AG08395 (cell line): ENCODE data around the gene GYG2.
"Not testable (repeated sequence)": the region's sequence is repeated elsewhere in the genome, so short reads cannot be mapped to it uniquely, and the experiment has no call there.

Source experiments
- DNase-seq: peaks from one replicate; pipeline ENCODE4 v3.0.0; 2012; ENCODE audit warnings: mixed read lengths, low spot score

GYG2 gene

GRCh38 chrX:2828344-2828958 lies at the start of gene GYG2:
GYG2 (plus strand) TSS chrX:2828930; CDS start chrX:2830189, 1,259 bp downstream.
- DNase-seq = no peak

DNA sequence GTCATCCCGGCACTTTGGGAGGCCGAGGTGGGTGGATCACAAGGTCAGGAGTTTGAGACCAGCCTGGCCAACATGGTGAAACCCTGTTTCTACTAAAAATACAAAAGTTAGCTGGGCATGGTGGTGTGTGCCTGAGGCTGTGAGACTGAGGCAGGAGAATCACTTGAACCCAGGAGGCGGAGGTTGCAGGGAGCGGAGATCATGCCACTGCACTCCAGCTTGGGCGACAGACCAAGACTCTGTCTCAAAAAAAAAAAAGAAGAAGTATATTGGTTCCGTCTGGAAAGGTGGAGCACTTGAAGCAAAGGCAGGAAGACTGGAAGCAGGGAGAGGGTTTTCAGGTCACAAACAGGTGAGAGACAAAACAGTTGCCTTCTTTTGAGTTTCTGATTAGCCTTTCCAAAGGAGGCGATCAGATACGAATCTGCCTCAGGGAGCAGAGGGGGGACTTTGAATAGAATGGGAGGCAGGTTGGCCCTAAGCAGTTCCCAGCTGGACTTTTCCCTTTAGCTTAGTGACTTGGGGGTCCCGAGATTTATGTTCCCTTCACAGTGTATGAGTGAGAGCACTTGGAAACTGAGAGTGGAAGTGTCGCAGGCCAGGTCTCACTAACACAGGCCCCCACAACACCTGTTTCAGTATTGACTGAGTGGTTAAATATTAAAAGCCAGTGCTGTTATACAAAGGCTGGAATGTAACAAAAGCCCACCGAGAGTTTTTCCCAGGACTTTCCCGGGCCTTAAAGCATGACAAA lies 48.1 kb upstream of the GYG2 start:
- not testable (repeated sequence) for DNase-seq

DNA sequence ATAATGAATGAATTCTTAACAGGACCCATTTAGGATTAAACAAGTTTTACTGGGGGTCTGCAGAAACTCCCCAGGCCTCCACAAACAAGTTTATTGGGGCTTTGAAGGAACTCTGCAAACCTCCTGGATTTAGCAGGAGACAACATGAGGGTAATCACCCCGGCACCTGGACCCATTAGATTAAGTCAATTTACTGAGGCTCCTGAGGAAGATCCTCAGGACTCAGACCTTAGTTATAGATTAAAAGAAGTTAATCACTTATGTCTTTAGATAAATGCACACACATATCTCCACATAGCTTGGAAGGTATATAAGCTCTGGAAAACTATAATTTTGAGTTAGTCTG lies 47.5 kb upstream of the GYG2 start:
- DNase-seq = no peak

DNA sequence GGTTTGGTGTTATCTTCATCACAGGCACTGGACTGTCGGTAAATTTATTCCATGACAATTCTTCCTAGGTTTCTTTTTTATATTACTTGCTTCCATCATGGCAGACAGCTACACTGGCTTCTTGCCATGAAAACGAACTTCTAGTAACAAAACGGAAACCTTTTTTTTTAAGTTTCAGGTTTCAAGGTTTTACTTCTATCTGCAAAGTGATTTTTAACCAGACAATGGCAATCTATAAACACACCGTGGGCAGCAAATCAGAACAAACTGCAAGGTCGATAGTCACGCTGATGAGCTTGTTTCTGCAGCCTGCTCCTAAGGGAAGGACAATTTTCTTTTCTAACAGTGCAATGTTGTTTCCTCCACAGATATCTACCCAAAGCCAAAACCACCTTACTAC lies 47.0 kb upstream of the GYG2 start:
- DNase-seq = no peak

GRCh38 chrX:2782171-2782570 lies 46.6 kb upstream of the GYG2 start:
- DNase-seq = no peak

GRCh38 chrX:2782778-2783177 lies 46.0 kb upstream of the GYG2 start:
- no peak for DNase-seq

GRCh38 chrX:2784026-2784425 lies 44.7 kb upstream of the GYG2 start:
- DNase-seq = no peak

DNA sequence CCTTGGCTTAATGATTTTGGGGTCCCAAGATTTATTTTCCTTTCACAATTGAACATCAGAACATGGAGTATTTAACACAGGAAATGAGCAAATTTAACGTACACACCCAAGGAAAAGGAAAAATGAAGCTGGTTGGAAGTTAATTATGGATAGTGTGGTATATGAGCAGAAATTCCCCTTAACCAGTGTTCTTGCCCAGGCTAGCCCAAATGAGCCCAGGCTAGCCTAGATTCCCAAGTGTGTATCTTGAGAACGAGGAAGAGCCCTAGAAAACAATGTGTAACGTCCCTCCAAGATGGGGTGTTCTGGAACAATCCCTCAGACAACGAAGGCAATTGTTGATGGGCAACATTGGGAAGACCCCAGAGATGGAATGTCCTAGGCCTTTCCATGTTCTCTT lies 43.2 kb upstream of the GYG2 start:
- DNase-seq = no peak

DNA sequence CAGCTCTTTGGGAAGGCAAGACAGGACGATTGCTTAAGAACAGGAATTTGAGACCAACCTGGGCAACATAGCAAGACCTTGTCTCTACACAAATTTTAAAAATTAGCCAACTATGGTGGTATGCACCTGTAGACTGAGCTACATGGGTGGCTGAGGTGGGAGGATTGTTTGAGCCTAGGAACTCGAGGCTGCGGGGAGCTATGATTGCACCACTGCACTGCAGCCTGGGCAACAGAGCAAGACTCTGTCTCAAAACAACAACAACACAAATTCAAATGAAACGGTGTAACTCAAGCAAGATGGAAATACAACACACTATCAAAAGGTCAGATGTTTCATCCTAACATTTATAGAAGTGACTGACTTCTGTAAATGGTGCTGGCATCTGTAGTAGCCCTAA lies 39.8 kb upstream of the GYG2 start:
- DNase-seq = no peak

GRCh38 chrX:2789569-2789968 lies 39.2 kb upstream of the GYG2 start:
- no peak for DNase-seq

DNA sequence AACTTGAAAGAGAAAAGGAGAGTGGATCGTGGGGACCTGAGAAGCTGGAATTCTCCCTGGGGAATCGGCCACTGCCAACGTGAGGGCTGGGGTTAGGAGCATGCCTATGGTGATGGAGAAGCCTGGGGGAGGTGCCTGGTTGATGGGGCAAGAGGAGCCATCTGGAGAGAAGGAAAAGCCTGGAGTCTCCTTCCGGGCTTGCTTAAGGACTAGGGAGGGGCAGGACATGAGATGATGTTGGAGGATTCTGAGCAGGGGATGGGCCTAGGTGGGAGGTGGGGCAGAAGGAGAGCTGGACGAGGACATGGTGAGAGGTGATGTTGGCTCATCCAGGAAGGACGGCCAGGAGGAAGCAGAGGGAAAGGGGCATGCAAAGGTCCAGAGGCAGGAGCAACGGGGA lies 35.0 kb upstream of the GYG2 start:
- DNase-seq = no peak

- DNase-seq = no peak
These were observed 34.4 kb upstream of the GYG2 start for GRCh38 chrX:2794336-2794735.

DNA sequence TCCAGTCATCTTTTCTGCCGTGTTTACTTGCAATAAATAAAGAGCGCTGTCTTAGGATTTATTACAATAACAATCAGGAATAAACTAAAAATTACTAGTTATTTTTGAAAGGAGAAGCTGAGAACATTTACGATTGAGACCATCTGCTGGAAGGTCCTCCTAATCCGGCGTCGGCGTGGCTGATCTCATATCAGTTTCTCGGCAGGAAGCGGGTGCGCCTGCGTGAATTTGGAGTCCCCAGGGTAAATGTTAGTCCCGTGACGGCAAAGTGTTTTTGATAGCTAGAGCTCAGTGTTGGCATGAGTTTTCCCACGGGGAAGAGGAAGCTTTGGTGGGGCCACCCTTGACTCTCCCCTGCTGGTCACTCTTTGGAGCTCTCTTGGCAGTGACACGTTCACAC lies 31.9 kb upstream of the GYG2 start:
- not testable (repeated sequence) for DNase-seq

DNA sequence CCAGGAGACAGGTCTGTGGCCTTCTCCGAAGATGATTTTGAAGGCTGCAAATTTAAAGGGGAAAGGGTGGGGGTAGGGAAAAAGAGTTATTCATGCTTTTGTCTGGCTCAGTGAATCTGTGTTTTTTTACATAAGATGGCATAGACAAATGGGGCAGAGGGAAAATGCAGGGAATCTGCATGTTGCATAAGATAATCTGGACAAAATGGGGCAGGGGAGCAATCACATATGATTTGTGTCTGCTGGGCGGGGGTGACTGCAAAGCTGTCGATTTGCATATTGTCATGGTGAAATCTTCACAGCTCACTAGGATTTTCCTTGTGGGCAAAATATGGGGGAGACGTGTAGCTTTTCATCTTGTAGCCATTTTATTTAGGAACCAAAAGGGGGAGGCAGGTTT lies 29.4 kb upstream of the GYG2 start:
- no peak for DNase-seq

DNA sequence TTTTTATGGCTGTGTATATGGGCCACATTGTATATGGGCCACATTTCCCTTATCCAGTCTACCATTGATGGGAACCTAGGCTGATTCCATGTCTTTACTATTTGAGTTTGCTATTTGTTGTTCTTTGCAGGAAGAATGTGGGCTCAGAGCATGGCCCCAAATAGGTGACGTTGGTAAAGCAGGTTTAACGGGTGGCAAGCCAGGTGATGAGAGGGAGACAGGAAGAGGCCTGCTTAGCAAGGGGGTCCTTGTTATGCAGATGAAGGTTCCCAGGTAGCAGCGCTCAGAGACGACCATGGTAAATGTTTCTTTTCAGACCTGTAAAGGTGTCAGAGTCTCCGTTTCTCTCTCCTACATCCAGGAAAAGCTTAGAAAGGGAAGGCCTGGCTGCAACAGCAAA lies 28.8 kb upstream of the GYG2 start:
- DNase-seq = not testable (repeated sequence)

- no peak for DNase-seq
These were observed 27.5 kb upstream of the GYG2 start for GRCh38 chrX:2801223-2801622.

DNA sequence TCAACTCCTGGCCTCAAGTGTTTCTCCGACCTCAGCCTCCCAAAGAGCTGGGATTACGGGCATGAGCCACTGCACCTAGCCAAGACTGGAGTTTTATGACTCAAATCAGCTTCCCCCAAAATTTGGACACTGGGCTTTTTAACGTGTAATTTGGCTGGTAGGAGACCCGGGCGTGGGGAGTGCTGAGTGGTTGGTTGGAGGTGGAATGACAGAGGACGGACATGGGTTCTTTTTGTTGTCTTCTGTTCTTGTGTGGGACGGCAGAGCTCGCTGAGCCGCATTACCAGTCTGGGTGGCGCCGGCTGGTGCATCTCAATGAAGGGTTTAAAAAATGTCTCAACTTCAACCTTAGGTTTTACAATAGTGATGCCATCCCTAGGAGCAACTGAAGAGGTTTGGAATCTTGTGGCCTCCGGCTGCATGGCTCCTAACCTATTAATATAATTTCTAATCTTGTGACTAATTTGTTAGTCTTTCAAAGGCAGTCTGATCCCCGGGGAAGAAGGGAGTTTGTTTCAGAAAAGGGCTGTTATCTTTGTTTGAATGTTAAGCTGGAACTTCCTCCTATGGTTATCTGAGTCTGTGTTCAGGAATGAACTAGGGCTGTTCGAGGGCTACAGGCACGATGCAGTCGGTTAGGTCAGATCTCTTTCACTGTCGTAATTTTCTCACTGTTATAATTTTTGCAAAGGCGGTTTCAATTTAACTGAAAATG lies 26.2 kb upstream of the GYG2 start:
- DNase-seq = not testable (repeated sequence)

DNA sequence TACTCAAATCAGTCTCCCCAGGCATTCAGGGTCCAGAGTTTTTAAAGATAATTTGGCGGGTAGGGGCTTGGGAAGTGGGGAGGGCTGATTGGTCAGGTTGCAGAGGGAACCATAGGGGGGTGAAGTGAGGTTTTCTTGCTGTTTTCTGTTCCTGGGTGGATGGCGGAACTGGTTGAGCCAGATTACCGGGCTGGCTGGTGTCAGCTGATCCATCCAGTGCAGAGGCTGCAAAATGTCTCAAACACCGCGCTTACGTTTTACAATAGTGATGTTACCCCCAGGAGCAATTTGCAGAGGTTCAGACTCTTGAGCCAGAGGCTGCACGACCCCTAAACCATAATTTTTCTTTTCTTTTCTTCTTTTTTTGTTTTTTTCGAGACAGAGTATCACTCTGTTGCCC lies 25.2 kb upstream of the GYG2 start:
- DNase-seq = not testable (repeated sequence)

GRCh38 chrX:2804106-2804843 lies 24.5 kb upstream of the GYG2 start:
- DNase-seq = not testable (repeated sequence)

- not testable (repeated sequence) for DNase-seq
These were observed 23.9 kb upstream of the GYG2 start for GRCh38 chrX:2804858-2805257.

- no peak for DNase-seq
These were observed 17.5 kb upstream of the GYG2 start for GRCh38 chrX:2811271-2811670.

GRCh38 chrX:2812161-2812907 lies 16.4 kb upstream of the GYG2 start:
- DNase-seq = not testable (repeated sequence)
